MV-4-11 (cell line): ENCODE measurements around the gene C19orf25.

Experiments
- DNase-seq: peaks from one replicate; lab custom pipeline; 2025; lab: John Stamatoyannopoulos, UW

Gene C19orf25

GRCh38 chr19:1432507-1432887 is 46.5 kb downstream of the C19orf25 start:
- DNase-seq, result no peak

- DNase-seq, result no peak
Measured at GRCh38 chr19:1431759-1432506, 47.1 kb downstream of the C19orf25 start.

GRCh38 chr19:1430246-1430645 is 48.8 kb downstream of the C19orf25 start:
- no peak for DNase-seq

GRCh38 chr19:1429750-1430149 is 49.3 kb downstream of the C19orf25 start:
- DNase-seq, result no peak

- no peak for DNase-seq
Measured at GRCh38 chr19:1428738-1429391, 50.1 kb downstream of the C19orf25 start.

DNA sequence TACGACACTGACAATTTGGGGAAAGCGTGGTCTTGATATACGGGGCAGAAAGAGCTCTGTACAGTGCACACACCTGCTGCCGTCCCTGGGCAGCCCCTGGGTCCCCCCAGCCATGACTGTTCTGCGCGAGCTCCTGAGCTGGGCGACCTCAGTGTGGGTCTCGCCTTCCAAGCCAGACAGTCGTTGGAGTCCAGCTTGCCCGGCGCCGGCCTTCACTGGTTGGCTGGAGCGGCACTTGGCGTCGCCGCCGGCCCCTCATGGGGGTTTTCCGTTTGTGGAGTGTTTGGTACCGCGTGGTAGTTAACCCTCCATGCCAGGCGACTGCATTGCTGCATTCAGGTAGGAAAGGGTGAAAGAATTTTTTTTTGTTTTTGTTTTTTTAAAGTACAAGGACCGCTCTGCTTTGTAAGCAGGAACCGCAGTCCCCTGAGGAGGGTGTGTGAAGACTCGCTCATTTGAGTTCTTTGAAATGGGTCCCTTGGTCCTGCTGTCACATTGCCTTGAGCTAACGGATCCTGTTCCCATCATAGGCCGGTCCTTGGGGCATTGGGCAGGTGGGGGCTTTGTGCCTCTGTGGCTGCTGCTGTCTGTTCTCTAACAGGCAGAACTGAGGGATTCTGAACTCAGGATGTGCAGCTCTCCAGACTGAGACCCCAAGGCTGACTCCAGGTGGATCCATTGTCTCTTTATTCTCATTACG is 51.6 kb downstream of the C19orf25 start:
- DNase-seq, result no peak

GRCh38 chr19:1426736-1427135 is 52.3 kb downstream of the C19orf25 start:
- DNase-seq, result no peak

DNA sequence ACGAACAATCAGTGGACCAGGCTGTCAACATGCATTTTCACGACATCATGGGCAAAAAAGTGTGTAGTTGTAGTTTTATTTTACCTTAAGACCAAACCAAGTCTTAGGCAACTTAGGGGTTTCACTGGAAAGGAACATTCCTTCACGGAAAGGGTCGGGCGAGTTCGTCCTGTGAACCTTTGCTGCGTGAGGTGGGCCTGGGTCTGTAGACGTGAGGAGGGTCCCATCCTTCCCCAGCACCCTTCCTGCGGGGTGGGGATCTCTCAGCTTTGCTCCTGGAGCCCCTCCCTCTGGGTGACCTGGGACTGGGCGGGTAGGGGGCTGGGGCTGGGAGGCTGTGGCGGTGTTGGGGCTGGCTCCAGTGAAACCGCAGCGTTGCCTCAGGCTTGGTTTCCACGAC is 53.1 kb downstream of the C19orf25 start:
- DNase-seq, result no peak

- peak; percentile 82 for DNase-seq
Measured at GRCh38 chr19:1425102-1425837, 53.7 kb downstream of the C19orf25 start.

GRCh38 chr19:1424192-1424955 is 54.6 kb downstream of the C19orf25 start:
- no peak for DNase-seq

- DNase-seq, result peak; percentile 61
Measured at GRCh38 chr19:1423436-1424191, 55.4 kb downstream of the C19orf25 start.
